NCI-H446 treated with DMSO at 0.1 percent for 48 hours (cell line): ENCODE measurements around the gene FGF11.
A peak's percentile ranks its signal among the peaks of the same experiment; 100 is the strongest.

Source experiments
- DNase-seq: peaks from one replicate; lab custom pipeline; 2025; lab: John Stamatoyannopoulos, UW

Gene FGF11

GRCh38 chr17:7431231-7431630 lies 8.1 kb upstream of the FGF11 start:
- DNase-seq, result no peak

DNA sequence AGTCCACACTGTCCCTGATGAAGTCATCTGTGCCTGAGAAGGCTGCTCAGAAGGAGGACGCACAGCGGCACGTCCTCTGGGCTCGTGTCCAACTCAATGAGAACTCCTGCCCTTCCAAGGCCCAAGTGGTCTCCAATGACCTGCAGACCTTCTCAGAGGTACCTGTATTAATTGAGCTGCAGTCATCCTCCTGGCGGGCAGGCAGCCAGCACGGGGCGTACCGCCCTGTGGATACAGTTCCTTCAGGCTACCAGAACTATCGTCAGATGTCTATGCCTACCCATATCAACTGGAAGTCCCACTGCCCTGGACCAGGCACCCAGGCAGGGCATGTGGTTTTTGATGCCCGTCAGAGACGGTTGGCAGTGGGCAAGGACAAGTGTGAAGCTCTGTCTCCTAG lies 7.0 kb upstream of the FGF11 start:
- DNase-seq, result no peak

DNA sequence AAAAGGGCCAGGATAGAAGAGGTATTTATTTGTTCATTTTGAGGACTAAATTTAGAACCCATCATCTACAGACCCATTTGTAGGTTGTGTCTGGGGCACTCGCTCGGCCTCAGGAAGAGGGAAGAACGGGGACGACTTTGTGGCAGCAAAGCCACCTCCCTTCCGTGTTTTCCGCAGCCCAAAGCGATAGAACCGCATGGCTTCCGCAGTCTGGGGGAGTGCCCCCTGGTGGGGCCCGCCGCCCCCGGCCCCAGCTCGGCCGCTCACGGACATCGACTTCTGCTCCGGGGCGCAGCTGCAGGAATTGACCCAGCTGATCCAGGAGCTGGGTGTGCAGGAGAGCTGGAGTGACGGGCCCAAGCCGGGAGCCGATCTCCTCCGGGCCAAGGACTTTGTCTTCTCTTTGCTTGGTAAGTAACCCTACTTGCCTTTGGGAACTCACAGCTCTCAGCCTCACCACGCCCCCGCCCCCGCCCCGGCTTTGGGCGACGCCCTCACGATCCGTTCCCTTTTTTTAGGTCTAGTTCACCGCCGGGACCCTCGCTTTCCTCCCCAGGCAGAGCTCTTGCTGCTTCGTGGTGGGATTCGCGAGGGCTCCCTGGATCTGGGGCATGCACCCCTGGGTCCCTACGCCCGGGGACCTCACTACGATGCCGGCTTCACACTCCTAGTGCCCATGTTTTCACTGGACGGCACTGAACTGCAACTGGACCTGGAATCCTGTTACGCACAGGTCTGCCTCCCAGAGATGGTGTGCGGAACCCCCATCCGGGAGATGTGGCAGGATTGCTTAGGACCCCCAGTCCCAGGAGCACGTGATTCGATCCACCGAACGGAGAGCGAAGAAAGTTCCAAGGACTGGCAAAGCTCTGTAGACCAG lies 3.4 kb upstream of the FGF11 start:
- no peak for DNase-seq

GRCh38 chr17:7436556-7437368 lies 2.5 kb upstream of the FGF11 start:
- peak; percentile 42 for DNase-seq

DNA sequence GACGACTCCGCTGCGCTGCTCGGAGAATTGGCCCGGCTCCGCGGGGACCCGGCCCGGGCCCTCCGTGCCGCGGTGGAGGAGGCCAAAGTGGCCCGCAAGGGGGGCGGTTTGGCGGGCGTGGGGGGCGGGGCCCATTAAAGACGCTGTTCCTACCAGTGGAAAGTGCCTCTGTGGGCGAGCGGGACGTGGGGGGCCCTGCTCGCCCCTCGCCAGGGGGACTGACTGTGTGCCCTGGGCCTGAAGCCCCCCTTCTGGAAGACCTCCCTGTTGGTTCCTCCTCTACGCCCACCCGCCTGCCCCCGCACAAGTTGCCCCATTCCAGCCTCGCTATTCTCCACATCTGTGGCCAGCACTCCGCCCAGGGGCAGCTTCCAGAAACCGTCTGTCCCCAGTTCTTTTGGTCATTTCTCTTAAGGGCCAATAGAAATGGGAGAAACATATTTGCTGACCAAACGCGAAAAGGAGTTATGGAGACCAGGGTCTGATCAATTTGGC lies 1.9 kb upstream of the FGF11 start:
- no peak for DNase-seq

GRCh38 chr17:7437950-7438614 lies 1.2 kb upstream of the FGF11 start:
- no peak for DNase-seq

DNA sequence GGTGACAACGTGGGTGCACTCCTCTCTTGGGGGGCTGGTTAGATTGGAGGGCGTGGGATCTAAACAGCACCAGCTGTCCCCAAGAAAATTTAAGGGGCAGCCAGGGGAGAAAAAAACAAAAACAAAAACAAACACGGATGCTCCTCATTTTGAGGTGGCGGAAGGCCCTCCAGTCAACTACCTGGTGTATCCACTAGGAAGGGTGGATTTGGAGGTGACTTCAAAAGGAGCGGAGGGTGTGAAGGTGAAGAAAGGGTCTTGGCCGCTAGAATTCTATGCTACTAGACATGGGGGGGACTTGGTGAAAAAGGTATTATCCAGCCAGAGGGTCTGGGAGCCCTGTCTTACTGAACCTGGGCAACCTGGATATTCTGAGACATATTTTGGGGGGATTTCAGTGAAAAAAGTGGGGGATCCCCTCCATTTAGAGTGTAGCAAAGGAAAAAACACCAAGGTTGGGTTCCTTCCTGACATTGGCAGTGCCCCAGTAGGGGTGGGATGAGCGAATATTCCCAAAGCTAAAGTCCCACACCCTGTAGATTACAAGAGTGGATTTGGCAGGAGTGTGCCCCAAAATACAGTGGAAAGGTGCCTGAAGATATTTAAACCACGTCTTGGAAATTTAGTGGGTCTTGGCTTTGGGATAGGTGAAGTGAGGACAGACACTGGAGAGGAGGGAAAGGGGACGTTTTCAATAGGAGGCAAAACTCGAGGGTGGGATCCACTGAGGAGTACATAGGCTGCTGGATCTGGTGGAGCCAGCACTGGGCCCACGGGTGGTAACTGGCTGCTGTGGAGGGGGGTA lies 454 bp upstream of the FGF11 start:
- DNase-seq, result no peak

DNA sequence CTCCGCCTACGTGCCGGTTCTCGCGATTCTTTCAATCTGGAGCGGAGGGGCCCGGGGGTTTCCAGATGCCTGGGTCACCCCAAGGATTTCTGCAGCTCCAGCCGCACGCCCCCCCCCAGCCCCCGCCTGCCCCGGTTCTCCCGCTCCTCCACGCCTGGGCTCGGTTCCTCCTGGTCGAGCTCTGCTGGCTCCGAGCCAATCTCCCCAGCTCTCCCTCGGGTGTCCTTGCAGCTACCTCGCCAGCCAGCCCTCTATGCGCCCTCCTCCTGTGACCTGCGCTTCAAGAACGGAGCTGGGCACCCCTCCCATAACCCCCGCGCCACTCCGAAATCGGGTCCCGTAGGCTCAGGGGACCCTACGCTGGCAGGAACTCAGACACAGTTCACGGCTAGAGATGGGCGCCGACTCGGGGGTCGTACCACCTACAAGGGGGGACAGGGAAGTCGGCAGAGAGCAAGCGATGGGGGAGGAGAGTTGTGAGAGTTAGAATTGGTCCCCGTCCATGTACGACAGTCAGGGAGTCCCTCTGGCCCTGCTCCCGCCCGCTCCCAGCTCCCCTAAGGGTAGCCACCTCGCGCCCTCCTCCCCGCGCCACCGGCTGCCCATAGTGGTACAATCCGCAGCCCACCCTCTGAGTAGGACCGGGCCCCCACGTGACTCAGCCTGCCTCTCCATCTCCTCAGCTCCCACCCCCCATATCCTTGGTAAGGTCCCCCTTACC lies 961 bp downstream of the FGF11 start:
- DNase-seq, result peak; percentile 39

DNA sequence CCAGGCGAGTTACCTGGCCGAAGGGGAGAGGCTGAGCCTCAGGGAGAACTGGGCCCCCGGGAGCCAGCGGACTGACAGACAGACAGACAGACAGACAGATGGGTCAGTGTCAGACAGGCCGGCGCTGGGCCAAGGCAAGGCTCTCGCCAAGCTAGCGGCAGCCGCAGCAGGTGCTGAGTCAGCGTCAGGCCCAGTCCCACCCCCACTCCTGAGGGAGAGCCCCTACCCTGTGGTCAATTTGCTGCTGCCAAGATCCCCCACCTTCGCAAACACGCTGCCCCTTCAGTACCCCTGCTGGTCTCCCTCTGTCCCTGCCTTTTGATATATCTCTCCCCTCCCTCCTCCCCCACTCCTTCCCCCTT lies 1.5 kb downstream of the FGF11 start:
- peak; percentile 59 for DNase-seq

DNA sequence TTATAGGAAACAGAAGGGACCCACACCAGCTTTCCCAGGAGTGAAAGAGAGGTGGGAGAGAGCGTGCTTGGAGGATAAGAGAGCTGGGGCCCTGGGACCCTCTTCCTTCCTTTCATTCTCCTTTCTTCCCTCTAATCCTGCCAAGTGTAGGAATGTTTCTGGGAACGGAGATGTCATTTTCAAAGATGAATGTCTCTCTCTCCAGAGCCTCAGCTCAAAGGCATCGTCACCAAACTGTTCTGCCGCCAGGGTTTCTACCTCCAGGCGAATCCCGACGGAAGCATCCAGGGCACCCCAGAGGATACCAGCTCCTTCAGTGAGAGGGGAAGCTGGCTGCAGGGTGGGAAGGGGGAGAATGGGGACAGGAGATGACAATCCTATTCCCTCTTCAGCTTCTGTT lies 2.0 kb downstream of the FGF11 start:
- no peak for DNase-seq

DNA sequence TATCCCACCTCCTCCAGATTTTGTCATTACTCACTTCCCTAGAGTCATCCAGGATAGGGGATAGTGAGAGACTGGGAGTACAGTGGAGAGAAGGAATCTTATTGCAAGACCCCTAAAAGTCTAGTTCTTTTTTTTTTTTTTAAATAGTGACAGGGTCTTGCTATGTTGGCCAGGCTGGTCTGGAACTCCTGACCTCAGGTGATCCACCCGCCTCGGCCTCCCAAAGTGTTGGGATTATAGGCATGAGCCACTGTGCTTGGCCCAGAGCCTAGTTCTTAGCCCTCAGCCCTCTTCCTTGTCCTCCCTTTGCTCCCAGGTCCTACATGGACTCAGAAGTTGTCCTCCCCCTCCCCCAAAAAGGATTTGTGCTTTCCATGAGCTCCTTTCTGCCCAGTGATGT lies 2.8 kb downstream of the FGF11 start:
- DNase-seq, result no peak

DNA sequence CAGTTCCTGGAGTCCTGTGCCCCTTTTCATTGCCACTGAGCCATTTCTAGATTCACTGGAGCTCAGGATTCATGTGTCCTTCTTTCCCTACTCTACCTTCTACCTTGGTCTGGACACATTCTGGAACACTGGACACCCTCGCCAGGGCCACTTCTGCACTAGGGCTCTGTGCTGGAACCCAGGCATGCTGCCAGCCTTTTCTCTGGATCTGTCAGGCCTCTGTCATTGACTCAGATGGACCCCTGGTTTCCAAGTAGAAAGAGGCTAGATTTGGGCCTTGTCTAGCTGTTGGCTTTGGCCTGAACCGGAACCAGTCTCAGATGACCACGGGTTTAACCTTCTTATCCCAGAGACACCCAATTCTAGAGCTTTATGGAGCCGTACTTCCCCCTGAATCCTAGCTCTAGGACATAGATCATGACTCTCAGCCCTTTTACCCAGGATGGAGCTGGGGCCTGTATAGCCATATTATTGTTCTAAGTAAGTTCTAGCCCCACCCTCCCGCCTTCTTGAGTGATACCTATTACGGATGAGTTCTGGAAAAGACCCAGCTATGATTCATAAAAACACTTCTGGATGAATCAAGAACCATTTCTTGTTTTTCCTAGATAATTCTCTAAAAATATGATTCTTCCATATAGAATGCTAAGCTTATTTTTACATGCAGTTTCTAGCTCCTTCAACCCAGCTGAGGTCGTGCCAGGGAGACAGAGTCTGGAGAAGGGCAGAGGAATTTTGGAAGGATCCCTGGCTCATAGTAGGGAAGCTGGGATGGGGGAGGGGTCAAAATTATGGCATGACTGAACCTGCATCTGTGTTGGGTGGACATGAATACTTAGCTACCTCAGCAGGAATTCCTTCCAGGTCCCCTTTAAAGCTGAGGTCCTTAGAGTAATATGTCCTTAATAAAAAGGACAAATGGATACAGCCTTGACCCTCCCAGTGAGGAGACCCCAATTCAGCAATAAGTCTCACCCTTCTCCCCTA lies 4.5 kb downstream of the FGF11 start:
- DNase-seq, result no peak

GRCh38 chr17:7444682-7445618 lies 5.6 kb downstream of the FGF11 start, which contains the start of gene CHRNB1:
Gene CHRNB1 (plus strand): TSS chr17:7445061. CDS start chr17:7445128, 67 bp downstream.
- peak; percentile 11 for DNase-seq

DNA sequence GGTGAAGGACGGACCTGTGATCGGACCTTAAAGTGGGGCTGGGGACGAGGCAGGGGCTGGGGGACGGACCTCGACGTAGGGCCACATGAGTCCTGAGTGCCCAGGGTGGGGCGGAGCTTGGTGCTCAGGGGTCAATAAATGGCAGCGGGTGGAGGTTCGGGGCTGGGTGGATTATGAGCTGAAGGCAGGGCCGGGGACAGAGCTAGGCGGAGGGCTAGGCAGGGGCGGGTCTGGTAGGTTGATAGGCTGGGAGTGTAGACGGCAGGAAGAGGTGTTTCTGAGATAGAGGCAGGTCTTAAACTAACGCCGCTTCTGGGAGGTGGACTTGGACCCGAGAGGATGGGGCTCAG lies 6.3 kb downstream of the FGF11 start:
- DNase-seq, result no peak

DNA sequence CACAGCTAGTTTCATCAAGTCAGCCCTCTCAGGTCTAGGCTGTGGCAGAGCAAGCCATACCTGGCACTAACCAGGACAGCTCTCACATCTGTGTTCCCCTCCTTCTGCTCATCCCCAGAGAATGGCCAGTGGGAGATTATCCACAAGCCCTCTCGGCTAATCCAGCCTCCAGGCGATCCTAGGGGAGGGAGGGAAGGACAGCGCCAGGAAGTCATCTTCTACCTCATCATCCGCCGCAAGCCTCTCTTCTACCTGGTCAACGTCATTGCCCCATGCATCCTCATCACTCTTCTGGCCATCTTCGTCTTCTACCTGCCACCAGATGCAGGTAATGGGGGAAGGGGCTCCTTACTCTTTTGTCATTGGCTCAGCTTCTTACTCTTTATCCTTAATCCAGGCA lies 9.1 kb downstream of the FGF11 start:
- DNase-seq, result no peak

- no peak for DNase-seq
These were observed 20.7 kb downstream of the FGF11 start for GRCh38 chr17:7459961-7460545.

DNA sequence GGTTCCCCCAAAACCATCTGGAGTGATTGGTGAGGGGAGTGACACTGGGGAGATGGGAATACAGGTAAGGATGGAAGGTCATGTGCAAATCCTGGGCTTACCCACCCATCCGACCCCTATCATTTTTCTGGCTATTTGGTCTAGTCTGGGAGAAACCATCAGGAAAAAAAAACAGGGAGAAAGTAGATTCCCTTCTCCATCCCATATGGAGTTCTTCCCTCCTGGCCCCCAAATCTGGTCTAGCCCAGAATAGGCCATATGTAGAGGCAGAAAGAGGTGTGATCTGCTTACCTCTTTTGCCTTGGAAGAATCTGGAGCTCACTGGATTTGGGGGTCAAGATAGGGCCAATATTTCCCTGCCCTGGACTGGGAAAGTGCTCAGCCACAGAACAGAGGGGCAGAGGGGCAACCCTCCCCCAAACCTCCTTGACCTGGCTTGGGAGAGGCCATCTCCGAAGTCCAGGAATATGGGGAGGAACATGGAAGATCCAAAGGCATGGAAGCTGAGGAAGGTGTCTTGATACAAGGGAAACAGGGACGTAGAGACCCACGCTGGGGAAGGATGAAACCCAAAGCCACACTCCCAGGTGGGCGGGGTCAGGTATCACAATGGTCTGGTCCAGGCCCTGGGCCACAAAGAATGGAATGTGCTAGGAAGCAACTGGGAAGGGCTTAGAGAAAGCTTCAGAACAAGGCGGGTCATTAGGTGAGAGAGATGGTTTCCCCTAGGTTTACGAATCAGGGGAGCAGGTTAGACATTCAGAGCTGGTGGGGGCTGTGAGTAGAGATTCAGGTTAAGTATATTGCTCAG lies 21.7 kb downstream of the FGF11 start:
- no peak for DNase-seq
